GM13976 (cell line): Measurements from ENCODE around the gene WDR38.

Experiments used
- DNase-seq: peaks from one replicate; pipeline ENCODE4 v3.0.0; 2012; ENCODE audit warnings: low spot score
- in situ Hi-C: fragments of 300-500 bp; cut with MboI; formaldehyde crosslinking; loops from one replicate; pipeline ENCODE4 v1.12.0; 2022; ENCODE audit warnings: low sequenced_read_pairs, mixed read lengths, inconsistent platforms; ENCODE audit not compliant: unreplicated experiment
- TF ChIP-seq, protein P1 (sequence below): IDR thresholded peaks from 2 replicates; pipeline ENCODE4 v1.5.1; 2012; ENCODE audit warnings: borderline replicate concordance, mild to moderate bottlenecking; ENCODE audit not compliant: insufficient read depth; ENCODE audit errors: extremely low read depth, missing control alignments, control extremely low read depth

The WDR38 gene

DNA sequence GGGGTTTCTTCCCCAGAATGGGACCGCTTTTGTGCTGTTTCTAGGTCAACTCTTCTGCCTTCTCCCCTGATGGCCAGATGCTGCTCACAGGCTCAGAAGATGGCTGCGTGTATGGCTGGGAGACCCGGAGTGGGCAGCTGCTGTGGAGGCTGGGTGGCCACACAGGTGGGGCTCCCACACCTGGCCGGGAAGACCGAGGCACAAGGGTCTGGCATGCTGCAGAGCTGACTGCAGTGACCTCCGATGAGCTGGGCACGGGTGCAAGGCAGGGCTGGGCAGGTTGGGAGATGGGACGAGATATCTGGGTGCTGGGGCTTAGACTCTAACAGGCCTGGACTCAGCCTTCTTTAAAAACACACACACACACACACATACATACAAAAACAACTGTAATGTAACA lies 901 bp downstream of the WDR38 start:
- no peak for DNase-seq
- in situ Hi-C loops: loop anchor here (25.0 kb wide), 1 partner anchor 508 kb away; no protein-coding TSS in a partner anchor
- TF ChIP-seq, protein P1, sequence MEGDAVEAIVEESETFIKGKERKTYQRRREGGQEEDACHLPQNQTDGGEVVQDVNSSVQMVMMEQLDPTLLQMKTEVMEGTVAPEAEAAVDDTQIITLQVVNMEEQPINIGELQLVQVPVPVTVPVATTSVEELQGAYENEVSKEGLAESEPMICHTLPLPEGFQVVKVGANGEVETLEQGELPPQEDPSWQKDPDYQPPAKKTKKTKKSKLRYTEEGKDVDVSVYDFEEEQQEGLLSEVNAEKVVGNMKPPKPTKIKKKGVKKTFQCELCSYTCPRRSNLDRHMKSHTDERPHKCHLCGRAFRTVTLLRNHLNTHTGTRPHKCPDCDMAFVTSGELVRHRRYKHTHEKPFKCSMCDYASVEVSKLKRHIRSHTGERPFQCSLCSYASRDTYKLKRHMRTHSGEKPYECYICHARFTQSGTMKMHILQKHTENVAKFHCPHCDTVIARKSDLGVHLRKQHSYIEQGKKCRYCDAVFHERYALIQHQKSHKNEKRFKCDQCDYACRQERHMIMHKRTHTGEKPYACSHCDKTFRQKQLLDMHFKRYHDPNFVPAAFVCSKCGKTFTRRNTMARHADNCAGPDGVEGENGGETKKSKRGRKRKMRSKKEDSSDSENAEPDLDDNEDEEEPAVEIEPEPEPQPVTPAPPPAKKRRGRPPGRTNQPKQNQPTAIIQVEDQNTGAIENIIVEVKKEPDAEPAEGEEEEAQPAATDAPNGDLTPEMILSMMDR: no peak

DNA sequence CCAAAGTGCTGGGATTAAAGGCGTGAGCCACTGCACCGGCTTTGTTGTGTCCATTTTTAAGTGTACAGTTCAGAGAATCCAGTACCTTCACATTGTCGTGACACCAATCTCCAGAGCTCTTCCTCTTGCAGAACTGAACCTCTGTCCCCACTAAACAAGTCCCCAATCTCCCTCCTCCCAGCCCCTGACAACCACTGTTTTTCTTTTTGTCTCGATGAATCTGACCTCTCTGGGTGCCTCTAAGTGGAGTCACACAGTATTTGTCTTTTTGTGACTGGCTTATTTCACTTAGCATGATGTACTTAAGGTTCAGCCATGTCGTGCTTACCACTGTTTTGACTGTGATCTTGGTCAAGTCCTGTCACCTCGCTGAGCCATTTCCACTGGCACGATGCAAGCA lies 1.6 kb downstream of the WDR38 start:
- in situ Hi-C loops: loop anchor here (25.0 kb wide), 1 partner anchor 507 kb away; no protein-coding TSS in a partner anchor
- TF ChIP-seq, protein P1: no peak
- DNase-seq: no peak

DNA sequence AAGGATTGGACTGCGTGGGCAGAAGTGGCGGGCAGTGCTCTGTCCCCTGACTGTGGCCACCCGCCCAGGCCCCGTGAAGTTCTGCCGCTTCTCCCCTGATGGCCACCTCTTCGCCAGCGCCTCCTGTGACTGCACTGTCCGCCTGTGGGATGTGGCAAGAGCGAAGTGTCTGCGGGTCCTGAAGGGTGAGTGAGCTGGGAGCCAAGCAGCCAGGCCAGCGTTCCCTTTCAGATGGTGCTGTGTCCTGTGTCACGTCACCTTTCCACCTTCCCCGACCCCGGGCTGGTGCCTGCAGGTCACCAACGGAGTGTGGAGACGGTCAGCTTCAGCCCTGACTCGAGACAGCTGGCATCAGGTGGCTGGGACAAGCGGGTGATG lies 2.3 kb downstream of the WDR38 start:
- TF ChIP-seq, protein P1: no peak
- in situ Hi-C loops: loop anchor here (25.0 kb wide), 1 partner anchor 507 kb away; no protein-coding TSS in a partner anchor
- no peak for DNase-seq

DNA sequence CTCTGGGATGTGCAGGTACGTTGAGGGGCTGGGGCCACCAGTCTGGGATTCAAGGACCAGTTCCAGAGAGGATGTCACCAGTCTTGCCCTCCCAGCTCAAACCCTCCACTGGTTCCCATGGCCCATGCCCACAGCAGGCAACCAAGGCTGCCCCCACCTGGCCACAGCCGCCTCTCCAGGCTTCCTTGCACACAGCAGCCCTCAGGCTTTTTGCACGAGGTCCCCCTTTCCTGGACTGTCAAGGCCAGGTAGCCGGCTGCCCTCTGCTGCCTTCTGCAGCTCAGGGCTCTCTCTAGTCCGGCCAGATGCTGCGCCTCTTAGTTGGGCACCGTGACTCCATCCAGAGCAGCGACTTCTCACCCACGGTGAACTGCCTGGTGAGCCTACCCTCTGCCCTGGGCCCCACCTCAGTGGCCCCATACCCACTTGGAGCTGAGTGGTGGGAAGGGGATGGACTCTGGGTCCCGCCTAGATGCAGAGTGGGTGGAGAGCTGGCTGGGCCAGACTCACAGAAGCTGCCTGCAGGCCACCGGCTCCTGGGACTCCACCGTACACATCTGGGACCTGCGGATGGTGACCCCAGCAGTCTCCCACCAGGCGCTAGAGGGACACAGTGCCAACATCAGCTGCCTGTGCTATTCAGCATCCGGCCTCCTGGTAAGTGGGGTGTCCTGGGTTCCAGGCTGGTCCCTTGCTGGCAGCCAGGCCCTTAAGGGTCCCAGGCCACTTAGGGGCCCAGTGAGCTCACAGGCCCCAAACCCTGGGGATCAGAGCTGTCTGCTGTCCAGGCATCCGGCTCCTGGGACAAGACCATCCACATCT lies 2.9 kb downstream of the WDR38 start:
- in situ Hi-C loops: loop anchor here (25.0 kb wide), 1 partner anchor 506 kb away; no protein-coding TSS in a partner anchor
- TF ChIP-seq, protein P1: peak; percentile 17
- no peak for DNase-seq

DNA sequence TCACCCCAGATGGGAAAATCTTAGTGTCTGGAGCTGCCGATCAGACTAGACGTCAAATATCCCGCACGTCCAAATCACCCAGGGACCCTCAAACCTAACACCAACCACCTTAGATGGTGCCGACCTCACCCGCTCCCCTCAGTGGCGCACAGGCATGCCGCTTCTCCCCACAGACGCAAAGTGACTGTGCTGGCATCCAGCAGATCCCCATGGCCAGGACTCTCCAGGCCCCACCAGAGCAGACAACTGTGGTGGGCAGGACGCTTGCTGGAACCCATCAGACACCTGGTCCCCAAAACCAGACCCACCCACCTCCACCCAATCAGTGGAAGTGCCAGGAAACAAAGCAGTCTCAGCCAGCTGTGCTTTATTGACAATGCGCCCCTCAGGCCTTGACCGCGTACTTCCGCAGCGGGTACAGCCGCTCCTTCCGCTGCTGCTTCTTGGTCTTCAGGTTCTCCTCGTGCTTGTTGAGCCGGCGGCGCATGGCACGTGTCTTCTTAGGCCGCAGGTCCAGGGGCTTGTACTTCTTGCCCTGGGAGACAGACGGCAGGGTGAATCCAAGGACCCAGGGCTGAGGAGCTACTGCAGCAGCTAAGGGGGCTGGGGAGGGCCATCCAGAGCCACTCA lies 4.4 kb downstream of the WDR38 start:
- in situ Hi-C loops: loop anchor here (25.0 kb wide), 1 partner anchor 505 kb away; no protein-coding TSS in a partner anchor
- TF ChIP-seq, protein P1: no peak
- DNase-seq: no peak

DNA sequence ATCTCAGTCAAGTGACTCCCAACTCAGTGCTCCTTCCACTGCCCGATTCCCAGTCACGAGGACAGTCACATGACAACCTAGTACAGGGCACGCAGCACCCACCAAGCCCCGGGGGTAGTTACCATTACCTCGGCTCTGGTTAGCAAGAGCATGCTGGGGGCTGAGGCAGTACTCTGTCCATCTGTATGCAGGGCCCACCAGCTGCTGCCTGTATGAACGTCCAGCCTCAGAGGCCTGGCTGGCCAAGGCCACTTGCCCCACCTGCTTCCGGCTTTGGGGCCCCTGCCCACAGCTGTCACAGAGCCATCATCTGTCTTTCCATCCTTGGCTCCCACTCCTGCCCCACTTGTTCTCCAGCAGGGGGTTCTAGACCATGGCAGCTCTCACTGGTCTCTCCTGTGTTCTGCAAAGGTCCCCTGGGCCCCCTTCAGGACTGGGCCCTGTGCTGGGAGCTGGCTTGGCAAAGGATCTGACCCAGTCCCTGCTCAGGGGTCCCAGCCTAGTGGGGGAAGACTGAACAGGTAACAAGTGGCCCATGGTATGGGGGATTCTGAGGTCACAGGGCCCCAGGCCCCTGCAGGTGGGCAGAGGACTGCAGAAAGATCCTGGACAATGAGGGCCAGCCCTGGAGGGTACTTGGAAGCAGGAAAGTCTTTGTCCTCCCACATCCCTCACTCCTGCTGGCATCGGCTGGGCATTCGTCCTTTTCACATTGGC lies 5.2 kb downstream of the WDR38 start:
- in situ Hi-C loops: loop anchor here (25.0 kb wide), 1 partner anchor 504 kb away; no protein-coding TSS in a partner anchor
- TF ChIP-seq, protein P1: no peak
- no peak for DNase-seq
